Endothelial cell of umbilical vein (primary cell): ENCODE results near the gene DLL1.
A peak's percentile ranks its signal among the peaks of the same experiment; 100 is the strongest.

Source experiments
- CTCF ChIP-seq, 2 donors: IDR thresholded peaks; 1 replicate in 1 of 2; 2 replicates in 1 of 2; pipeline ENCODE4 v1.5.1; 2011; ENCODE audit warnings: low read length in 2 of 2, mild to moderate bottlenecking in 2 of 2, moderate library complexity in 2 of 2, control low read depth in 1 of 2, inconsistent platforms in 1 of 2, low read depth in 1 of 2; ENCODE audit not compliant: insufficient read depth in 1 of 2; ENCODE audit errors: extremely low read depth in 1 of 2
- EZH2 ChIP-seq: IDR thresholded peaks from 2 replicates; pipeline ENCODE4 v1.6.1; 2012; ENCODE audit warnings: borderline replicate concordance, low read depth, mild to moderate bottlenecking, moderate library complexity, low read length, inconsistent platforms; ENCODE audit not compliant: severe bottlenecking
- FOS ChIP-seq: IDR thresholded peaks from 2 replicates; pipeline ENCODE4 v1.6.1; 2011; ENCODE audit warnings: mild to moderate bottlenecking, low read length, moderate library complexity, borderline replicate concordance; ENCODE audit not compliant: insufficient read depth
- JUN ChIP-seq: IDR thresholded peaks from 2 replicates; pipeline ENCODE4 v1.6.1; 2011; ENCODE audit warnings: borderline replicate concordance, low read depth; ENCODE audit not compliant: insufficient read length, insufficient read depth
- MAX ChIP-seq: IDR thresholded peaks from 2 replicates; pipeline ENCODE4 v1.6.1; 2011; ENCODE audit not compliant: insufficient read depth, insufficient read length
- POLR2A ChIP-seq: IDR thresholded peaks from 2 replicates; pipeline ENCODE4 v1.6.1; 2012; ENCODE audit warnings: low read depth, mild to moderate bottlenecking, control low read depth, low read length
- POLR2AphosphoS5 ChIP-seq: IDR thresholded peaks from 2 replicates; pipeline ENCODE4 v1.6.1; 2012; ENCODE audit warnings: low read depth, mild to moderate bottlenecking, control low read depth, low read length, moderate library complexity; ENCODE audit not compliant: insufficient read depth

- TF ChIP-seq CTCF (IDR thresholded peaks at IDR 0.05; ENCODE audit: extremely low read depth in 1 of 2, insufficient read depth in 1 of 2, low read depth in 1 of 2, low read length in 2 of 2) (no peak), POLR2AphosphoS5 (peak; percentile 30), POLR2A (peak; percentile 12), JUN (no peak), EZH2 (peak; percentile 46), FOS (no peak), MAX (no peak)
Measured at GRCh38 chr6:170290296-170291128, at the start of gene DLL1.
